GM18517 (cell line): ENCODE data around the gene ACY1.

Source experiments
- ATAC-seq: cut with Tn5 transposase; IDR thresholded peaks from one replicate; pipeline ENCODE4 v1.9.1; 2021; ENCODE audit warnings: mild to moderate bottlenecking, moderate library complexity; ENCODE audit not compliant: unreplicated experiment

The ACY1 gene

DNA sequence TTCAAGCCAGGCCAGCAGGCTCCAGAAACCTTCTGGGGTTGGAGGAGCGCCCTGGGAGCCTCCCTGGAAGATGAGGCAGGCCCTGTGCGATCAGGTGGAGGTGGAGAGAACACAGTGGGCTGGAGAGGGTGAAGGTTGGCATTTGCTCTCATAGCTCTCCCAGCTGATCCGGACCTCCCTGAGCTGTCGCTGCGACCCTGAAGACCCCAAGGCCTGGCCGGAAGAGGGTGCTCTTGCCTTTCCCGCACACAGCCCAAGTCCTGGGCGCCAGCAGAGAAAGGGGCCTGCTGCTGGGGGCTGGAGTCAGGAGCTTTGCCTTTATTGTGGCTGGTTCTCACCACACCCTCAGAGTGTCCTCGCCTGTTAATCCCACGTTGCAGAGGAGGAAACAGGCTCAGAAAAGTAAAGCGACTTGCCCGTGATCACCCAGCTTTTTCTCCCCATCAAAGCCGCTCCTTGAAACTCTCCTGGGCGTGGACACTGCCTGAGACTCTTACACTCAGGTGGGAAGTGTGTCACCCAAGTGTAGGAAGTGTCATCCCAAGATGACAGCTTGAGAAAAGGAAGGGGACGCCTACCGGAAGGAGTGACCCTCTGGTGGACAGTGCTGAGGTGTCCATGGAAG, 20.9 kb downstream of the ACY1 start:
- no peak for ATAC-seq

- ATAC-seq, result no peak
Observed at GRCh38 chr3:52004906-52005395, 21.6 kb downstream of the ACY1 start.

DNA sequence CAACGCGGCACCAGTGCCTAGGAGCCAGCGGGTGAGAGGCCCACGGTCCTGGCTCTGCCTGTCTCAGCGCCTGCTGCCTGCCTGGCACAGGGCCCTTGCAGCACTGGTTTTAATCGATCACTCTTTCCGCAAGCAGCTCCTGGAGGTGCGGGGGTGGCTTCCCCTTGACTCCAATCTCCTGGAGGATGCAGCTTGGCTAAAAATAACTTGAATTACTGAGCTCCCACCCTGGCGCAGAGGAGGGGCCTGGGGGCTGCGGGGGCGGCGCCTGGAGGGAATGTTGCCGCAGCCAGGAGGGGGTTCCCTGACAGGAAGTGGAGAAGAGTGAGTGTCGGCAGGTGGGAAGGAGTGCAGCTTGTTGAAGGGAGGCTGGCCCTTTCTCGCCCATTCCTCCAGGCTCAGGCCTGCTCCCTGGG, 22.2 kb downstream of the ACY1 start:
- ATAC-seq, result no peak

DNA sequence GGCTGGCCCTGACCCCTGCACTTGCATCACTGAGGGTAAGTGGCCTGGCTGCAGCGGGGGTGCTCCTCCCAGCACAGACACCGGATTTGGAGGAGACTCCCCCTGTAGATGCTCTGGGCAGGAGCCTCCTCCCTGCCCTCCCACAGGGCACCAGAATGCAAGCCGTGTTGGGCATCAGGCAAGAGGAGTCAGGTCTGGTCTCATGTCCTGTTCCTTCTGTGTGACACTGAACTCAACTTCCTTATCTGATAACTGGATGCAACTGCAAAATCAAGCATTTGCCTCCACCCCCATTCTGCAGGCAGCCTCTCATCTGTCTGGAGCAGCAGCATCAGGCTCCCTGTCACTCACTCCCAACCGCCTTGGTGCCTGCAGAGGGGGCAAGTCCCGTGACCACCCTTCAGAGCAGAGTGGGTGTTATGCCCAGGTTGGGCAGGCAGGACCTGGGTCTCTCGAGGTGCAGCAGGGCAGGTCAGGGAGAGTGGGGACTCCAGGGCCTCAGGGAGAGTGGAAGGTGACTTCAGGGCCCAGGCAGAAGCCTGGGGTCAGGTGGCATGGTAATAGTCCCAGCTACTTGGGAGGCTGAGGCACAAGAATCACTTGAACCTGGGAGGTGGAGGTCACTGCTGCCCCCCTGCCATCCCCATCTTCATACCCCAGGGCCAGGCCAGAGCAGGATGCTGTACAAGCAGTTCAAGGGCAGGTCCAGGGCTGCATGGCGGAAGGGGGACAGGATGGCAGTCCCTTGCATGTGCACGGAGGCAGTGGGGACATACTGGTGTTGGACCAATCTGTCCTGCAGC, 22.9 kb downstream of the ACY1 start:
- ATAC-seq, result no peak

- ATAC-seq, result no peak
Observed at GRCh38 chr3:52006820-52007133, 23.4 kb downstream of the ACY1 start.

DNA sequence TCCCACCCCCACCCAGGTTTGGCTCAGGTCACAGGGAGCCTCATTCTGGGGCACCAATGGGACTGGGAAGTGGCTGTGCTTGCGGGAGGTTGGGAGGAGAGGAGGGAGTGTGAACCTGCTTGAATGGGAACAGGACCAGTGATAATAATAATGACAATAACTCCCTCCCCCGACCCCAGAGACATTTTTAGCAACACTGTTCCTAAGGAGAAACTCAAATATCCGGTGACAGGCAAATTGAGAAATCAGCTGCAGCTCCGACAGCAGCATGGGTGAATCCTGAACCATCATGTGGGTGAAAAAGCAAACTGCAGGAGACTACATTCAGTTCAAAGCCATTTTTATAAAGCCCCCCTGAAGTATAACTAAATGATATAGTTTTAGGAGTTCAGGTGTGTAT, 24.0 kb downstream of the ACY1 start:
- ATAC-seq, result no peak

DNA sequence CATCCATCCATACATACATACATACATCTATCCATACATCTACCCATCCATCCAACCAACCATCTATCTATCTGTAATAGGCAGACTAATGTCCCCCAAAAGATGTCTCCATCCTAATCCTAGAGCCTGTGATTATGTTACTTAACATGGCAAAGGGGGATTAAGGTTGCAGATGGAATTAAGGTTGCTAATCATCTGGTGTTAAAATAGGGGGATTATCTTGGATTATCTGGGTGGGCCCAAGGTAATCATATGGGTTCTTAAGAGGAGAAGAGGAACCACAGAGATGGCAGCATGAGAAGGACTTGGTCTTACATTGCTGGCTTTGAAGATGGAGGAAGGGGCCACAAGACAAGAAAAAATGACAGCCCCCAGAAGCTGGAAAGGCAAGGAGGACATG, 27.1 kb downstream of the ACY1 start:
- ATAC-seq, result no peak

GRCh38 chr3:52012699-52013098, 29.4 kb downstream of the ACY1 start:
- no peak for ATAC-seq

DNA sequence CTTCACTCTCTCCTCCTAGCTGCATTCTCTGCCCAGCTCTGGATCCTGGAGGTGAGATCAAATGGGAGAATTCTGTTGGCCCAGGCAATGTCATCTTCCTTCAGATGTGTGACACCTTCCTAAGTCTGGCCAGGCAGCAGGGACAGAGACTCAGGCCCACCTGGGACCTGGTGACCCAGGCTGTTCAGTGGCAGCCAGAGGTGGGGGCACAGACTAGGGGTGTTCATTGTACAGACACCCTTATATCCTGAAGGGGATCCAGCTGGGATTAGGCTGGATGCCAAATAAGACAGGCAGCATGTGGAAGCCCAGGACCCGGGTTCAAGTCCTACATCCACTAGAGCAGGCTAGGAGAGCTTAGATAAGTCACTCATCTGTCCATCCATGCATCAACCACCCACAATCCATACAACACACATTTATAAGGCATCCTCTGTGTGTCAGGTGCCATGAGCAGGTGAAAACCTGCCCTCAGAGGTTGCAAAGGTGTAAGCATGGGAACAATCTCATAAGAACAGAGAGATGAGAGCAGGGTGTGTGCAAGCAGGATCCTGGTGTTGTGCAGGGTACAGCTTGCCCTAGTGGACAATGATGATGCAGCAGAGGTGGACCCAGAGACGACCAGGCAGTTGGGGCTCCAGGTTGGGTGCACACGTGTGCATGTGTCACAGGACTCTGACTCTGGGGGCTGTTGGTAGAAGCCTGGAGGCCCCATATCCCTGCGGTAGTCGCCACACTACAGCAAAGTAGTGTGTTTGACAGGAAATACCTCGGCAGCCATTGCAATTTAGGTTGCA, 30.7 kb downstream of the ACY1 start:
- ATAC-seq, result no peak

DNA sequence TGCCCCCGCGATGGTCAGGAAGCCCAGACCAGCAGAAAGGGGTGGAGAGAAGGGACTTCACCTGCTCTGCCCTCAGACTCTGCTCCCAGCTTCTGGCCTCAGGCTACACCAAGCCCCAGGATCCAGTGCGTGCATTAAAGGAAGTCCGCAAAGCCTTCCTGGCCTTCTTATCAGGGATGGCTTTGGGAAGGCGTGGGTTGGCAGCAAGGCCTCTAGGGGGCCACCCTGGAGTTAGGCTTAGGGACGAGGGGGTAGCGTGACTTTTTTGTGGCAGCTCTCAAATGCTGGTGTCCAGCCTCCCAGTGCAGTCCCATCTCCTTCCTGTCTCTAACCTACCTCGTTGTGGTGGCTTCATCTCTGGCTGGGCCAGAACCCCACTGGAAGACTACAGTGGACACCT, 31.3 kb downstream of the ACY1 start:
- ATAC-seq, result no peak

DNA sequence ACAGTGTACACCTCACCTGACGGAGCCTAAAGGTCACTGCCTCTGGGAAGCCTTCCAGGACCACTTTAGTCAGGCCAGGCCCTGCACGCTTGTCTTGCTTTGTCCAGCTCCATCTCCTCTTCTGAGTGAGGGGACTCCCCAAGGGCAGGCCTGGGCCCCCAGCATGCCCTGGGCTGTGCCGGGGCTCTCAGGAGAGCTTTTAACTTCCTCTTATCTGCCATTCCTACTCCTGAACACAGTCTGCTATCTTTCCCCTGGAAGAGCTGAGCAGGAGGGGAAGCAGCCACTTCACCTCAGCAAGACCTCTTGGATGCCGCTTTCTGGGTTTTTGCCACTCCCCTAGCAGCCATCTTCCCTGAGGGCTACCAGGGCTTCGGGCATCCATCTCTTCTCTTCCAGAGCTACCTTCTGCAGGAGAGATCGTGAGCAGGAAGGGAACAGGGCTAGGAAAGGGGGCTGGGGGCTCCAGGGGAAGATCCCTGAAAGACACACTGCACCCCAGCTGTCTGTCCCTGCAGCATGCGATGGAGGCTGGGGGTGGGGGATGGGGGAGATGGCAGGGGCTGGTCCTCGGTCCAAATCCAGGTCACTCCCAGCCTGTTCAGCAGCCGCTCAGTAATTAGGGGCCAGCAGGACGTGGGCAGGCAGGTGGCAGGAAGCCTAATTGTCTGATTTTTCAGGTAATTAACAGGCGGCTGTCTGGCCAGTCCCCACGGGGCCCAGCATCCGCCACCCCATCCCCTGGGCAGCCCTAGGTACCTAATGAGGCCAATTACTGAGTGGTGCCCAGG, 32.3 kb downstream of the ACY1 start:
- no peak for ATAC-seq

DNA sequence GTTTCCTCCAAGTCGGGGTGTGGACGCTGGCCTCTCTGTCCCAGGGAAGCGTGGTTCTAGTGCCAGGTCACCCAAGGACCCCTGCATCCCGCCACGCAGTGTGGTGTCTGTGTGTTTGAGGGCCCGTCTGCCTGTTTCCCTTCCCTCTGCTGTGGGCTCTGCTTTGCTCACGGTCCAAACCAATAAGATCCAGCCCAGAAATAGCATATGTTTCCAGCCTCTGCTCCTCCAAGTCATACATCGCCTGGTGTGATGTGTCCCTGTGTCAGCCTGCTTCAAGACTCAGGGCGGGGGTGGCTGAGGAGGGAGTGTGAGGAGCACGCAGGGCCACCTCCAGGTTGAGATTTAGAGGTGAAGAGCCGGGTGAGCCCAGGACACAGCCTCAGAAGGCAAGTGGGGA, 34.3 kb downstream of the ACY1 start:
- ATAC-seq, result no peak

DNA sequence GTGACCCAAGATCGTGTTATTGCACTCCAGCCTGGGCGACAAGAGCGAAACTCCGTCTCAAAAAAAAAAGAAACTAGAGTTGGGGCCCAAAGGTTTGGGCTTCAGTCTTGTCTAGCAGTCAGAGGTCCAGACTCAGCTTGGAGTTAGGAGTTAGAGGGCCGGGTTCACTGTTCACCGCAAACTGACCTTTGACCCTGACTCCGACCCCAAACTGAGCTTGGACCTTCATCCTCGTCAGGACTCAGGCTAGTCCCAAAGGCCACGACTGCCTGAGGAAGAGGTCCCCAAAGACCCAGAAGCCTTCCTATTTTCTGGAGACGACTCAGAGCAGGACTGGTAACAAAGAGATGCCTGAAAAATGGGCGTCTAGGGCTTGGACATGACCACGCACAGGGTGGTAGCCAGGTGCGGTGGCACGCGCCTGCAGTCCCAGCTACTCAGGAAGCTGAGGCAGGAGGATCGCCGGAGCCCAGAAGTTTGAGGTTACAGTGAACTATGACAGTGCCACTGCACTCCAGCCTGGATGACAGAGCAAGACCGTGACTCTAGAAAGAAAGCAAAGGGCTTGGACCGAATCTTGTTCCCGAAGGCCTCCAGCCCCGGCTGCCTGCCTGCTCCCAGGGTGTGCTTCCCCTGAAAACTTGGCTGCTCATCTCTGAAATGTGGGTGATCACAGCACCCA, 35.1 kb downstream of the ACY1 start:
- ATAC-seq, result no peak

- ATAC-seq, result no peak
Observed at GRCh38 chr3:52019352-52020080, 36.2 kb downstream of the ACY1 start.

DNA sequence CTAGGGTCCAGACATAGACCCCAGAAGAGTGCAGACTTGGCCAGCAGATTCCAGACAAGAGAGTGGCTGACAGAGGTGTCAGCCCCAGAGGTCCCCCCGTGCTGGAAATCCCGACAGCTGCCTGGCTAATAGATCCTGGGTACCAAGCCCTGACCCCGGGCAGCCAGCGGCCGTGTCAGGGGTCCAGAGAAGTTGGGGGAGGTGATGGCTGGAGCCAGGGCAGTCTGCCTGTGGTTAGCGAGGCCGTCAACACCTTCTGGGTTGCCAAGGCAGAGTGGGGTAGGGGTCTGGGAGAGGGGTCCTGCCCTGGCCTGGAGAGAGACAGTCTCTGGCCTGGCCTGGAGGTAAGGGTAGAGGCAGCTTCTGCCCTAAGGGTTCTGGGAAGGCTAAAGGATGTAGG, 37.5 kb downstream of the ACY1 start:
- no peak for ATAC-seq

DNA sequence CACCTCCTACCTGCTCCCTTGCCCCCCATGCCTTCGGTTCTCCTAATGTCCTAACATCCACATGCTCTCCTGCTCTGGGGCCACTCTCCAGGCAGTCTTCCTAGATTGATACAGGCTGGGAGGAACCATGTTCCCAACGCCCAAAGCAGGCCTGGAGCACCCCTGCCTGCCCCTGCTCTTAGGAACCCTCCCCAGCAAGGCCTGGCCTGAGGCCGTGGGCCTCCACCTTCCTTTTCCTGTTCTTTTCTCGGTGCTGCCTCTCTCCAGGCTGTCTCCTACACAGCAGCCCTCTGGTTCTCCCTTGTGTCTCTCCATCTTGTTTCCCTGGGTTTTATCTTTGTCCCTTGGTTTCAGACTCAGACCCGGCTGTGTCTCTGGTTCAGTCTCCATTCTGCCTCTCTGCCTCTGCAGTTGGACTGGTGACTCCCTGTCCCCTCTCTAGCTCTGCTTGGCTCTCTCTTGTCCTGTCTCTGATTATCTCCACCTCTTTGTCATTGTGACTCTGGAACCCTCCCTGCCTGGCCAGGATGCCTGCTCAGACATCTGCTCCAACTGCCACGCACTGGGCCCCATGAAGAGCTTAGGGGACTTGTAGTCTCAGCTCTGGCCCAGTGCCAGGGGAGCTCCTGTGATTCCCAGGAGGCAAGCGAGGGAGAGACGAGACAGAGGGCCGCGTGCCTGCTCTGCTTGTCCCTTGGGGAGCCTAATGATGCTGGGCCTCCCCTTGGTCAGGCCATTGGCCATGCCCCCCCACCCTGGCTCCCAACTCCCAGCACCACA, 38.3 kb downstream of the ACY1 start:
- no peak for ATAC-seq

- ATAC-seq, result no peak
Observed at GRCh38 chr3:52022323-52023100, 39.2 kb downstream of the ACY1 start.

GRCh38 chr3:52023101-52023770, 39.9 kb downstream of the ACY1 start:
- ATAC-seq, result no peak
